ENCODE data around the gene MGRN1.

The MGRN1 gene

DNA sequence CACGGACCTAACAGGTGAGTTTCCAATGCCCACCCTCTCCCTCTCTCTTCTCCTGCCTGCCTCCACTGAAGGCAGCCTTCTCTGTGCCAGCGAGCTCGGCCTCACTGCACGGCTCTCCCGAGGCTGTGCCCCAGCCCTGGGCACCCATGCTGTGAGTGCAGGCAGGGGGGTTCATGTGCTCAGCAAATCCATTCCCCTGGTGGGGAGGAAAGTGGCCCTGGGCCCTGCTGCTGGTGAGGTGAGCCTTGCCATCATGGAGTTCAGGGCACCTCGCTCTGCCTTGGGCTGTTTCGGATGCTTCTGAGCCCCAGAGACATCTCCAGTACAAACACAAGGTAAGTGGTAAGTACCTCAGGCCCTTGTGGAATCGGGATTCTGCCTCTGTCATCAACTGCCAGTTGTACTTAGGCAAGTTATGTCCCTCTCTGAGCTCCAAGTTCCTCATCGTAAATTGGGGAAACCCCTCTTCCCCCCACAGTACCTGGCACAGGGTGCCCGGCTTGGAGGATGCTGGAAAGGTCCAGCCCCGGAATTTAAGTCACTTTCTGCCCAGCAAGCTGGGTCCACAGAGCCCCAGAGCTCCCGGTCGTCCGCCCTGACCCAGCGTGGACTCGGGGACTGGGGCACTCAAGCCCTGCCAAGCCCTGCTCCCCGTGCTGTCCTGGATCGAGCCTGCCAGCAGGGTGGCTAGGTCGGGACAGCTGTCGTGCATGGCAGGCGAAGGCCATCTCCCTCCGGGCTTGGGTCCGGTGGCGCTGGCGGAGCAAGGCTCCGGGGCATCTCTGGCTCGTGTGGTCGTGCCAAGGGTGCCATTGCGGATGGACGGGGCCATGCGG is 68.1 kb downstream of the MGRN1 start:
- H3K27ac ChIP-seq = no peak overlapping the region
- H3K9me3 ChIP-seq (ENCODE audit: low read depth, low read length) = no peaks in the 10 kb centered on the region
- H3K4me3 ChIP-seq = peak overlapping the region; percentile 94
- TF ChIP-seq EZH2 (IDR thresholded peaks at IDR 0.05) (no peak), FOXP2 (optimal IDR thresholded peaks at IDR 0.05; ENCODE audit: control extremely low read depth, extremely low read length, insufficient read depth) (no peak), POLR2AphosphoS5 (IDR thresholded peaks at IDR 0.05; ENCODE audit: borderline replicate concordance, low read depth, low read length) (no peak)
- no peak for DNase-seq (ENCODE audit: low read depth, low spot score)
- peak overlapping the region; percentile 63 for H3K9ac ChIP-seq (ENCODE audit: insufficient read length)
- peaks cover 13% of the 10 kb centered on the region; the same call in 1 of the 2 replicates for H3K36me3 ChIP-seq (ENCODE audit: insufficient read depth, low read length)

DNA sequence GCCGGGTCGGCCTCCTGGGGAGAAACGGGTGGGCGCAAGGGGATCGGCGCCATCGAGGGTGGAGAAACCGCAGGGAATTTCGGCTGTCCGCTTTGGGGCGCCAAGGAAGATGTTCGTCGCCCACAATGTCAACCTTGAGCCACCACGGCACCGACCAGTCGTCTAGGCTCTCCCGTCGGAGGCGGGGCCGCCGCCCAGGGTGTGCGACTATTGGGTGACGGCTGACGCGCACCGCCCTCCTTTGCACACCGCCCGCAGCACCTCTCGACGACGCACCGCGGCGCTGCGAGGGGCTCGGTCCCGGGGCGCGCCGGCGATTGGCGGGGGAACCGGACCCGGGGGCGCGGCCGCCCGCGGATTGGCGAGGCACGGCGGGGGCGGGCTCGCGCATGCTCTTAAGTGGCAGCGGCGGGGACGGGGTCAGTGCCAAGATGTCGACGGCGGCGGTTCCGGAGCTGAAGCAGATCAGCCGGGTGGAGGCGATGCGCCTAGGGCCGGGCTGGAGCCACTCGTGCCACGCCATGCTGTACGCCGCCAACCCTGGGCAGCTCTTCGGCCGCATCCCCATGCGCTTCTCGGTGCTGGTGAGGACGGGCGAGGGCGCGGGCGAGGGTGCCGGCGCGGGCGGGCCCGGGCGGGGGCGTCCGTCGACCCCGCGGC is 68.8 kb downstream of the MGRN1 start, which contains the start of gene NUDT16L1:
Gene NUDT16L1 (plus strand): TSS at position 267 of the 660 bp plus-strand sequence. CDS start 165 bp downstream, at position 432.
- Histone ChIP-seq H3K4me3 (peak within 1 kb of the TSS; percentile 94), H3K36me3 (ENCODE audit: insufficient read depth, low read length) (peaks cover 15% of the 10 kb centered on the region; the same call in 1 of the 2 replicates), H3K27ac (no peak within 1 kb of the TSS; the same call in 1 of the 2 replicates), H3K9me3 (ENCODE audit: low read depth, low read length) (no peaks in the 10 kb centered on the region), H3K9ac (ENCODE audit: insufficient read length) (peak within 1 kb of the TSS; percentile 84)
- peak; percentile 83 for TF ChIP-seq POLR2AphosphoS5 (IDR thresholded peaks at IDR 0.05; ENCODE audit: borderline replicate concordance, low read depth, low read length)
- peak; percentile 20 for TF ChIP-seq FOXP2 (optimal IDR thresholded peaks at IDR 0.05; ENCODE audit: control extremely low read depth, extremely low read length, insufficient read depth)
- TF ChIP-seq EZH2 (IDR thresholded peaks at IDR 0.05) = no peak
- peak; percentile 14 for DNase-seq (ENCODE audit: low read depth, low spot score)

DNA sequence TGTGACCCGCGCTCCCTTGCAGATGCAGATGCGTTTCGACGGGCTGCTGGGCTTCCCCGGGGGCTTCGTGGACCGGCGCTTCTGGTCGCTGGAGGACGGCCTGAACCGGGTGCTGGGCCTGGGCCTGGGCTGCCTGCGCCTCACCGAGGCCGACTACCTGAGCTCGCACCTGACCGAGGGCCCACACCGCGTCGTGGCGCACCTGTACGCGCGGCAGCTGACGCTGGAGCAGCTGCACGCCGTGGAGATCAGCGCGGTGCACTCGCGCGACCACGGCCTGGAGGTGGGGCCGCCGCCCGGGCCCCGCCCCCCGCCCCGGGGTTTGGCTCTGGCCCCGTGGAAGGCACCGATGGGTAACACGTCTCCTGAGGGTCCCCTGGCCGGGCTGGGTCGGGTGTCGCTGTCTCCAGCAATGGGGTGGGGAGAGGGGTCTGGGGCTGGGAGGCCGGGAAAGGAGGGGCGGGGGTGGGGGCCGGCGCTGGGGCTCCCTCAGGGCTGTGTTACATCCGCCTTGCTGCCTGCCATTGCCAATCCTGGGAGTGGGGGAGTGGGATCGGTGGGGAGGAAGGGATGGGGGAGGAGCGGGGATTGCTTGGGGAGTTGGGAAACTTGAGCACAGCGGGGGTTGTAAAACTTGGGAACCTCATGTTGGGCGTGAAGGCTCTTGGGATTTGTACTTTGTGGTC is 69.5 kb downstream of the MGRN1 start:
- TF ChIP-seq EZH2 (IDR thresholded peaks at IDR 0.05) (no peak), POLR2AphosphoS5 (IDR thresholded peaks at IDR 0.05; ENCODE audit: borderline replicate concordance, low read depth, low read length) (no peak), FOXP2 (optimal IDR thresholded peaks at IDR 0.05; ENCODE audit: control extremely low read depth, extremely low read length, insufficient read depth) (no peak)
- Histone ChIP-seq H3K36me3 (ENCODE audit: insufficient read depth, low read length) (peaks cover 19% of the 10 kb centered on the region; the same call in 1 of the 2 replicates), H3K27ac (no peak overlapping the region; the same call in 1 of the 2 replicates), H3K9ac (ENCODE audit: insufficient read length) (peak overlapping the region; percentile 84), H3K9me3 (ENCODE audit: low read depth, low read length) (no peaks in the 10 kb centered on the region), H3K4me3 (peak overlapping the region; percentile 94)
- no peak for DNase-seq (ENCODE audit: low read depth, low spot score)

DNA sequence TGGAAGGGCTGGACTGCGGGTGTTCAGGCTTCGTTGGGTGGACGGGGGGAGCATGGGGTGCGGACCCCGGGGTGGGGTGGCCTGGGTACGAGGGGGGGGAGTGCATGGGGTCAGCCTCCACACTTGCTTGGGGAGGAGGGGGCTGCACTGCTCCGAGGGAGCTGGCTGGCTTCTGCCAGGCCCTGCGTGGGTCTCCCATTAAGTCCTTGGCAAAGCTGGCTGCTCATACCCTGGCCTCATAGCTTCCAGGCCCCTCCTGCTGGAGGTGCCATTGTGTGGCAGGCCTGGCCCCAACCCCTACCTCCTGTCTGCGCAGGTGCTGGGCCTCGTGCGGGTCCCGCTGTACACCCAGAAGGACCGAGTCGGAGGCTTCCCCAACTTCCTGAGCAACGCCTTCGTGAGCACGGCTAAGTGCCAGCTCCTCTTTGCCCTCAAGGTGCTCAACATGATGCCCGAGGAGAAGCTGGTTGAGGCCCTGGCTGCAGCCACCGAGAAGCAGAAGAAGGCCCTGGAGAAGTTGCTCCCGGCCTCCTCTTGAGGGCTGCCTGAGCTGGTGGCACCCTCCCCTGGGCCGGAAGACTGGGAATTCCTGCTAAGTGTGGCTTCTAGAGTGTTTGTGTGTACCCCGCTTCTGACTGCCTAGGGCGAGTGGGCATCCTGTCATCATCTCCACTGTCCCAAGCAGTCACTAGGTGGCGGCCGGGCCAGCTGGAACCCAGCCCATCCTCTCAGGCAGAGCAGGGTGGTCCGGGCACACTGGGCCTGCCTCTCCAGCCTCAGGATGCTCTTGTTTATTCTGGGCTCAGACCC is 70.2 kb downstream of the MGRN1 start:
- peaks cover 22% of the 10 kb centered on the region; the same call in 1 of the 2 replicates for H3K36me3 ChIP-seq (ENCODE audit: insufficient read depth, low read length)
- no peaks in the 10 kb centered on the region for H3K9me3 ChIP-seq (ENCODE audit: low read depth, low read length)
- H3K27ac ChIP-seq = 0 out of 2 replicates have a peak overlapping the region, but pooled peaks have one; percentile 6
- TF ChIP-seq FOXP2 (optimal IDR thresholded peaks at IDR 0.05; ENCODE audit: control extremely low read depth, extremely low read length, insufficient read depth) (no peak), POLR2AphosphoS5 (IDR thresholded peaks at IDR 0.05; ENCODE audit: borderline replicate concordance, low read depth, low read length) (no peak), EZH2 (IDR thresholded peaks at IDR 0.05) (no peak)
- peak overlapping the region; percentile 94 for H3K4me3 ChIP-seq
- no peak for DNase-seq (ENCODE audit: low read depth, low spot score)
- no peak overlapping the region for H3K9ac ChIP-seq (ENCODE audit: insufficient read length)

DNA sequence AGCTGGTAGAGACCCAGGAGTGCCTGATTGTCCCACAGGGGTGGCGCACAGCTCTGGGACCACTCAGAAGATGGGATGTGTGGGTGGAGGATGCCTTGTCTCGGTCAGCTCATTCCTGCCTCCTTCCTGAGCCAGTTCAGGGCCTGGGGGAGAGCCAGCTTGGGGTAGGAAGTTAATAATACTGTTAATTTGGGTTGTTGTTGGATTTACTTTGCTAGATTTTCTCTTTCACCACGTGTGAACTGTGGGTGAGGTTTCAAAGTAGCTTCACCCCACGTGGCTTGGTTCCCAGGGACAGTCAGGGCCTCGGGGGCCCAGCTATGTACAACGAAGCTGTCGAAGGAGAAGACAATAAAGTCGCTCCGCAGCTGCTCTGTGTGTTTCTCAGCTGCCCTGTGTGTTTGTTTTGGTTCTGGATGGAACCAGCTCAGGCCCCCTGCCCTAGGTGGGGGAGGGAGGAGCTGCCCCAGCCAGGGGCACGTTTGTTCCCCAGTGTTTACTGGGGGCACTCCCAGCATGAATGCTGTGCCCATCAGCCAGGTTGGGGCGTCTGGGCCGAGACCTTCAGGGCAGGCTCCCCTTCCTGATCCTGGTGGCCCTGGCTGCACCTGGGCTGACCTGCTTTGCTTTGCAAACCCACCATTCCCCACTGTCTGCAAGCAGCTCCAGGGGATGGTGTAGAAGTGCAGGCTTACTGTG is 71.0 kb downstream of the MGRN1 start:
- DNase-seq (ENCODE audit: low read depth, low spot score) = no peak
- Histone ChIP-seq H3K27ac (0 out of 2 replicates have a peak overlapping the region, but pooled peaks have one; percentile 6), H3K9ac (ENCODE audit: insufficient read length) (no peak overlapping the region), H3K36me3 (ENCODE audit: insufficient read depth, low read length) (peaks cover 22% of the 10 kb centered on the region; the same call in 1 of the 2 replicates), H3K9me3 (ENCODE audit: low read depth, low read length) (no peaks in the 10 kb centered on the region), H3K4me3 (no peak overlapping the region)
- TF ChIP-seq POLR2AphosphoS5 (IDR thresholded peaks at IDR 0.05; ENCODE audit: borderline replicate concordance, low read depth, low read length) (no peak), FOXP2 (optimal IDR thresholded peaks at IDR 0.05; ENCODE audit: control extremely low read depth, extremely low read length, insufficient read depth) (no peak), EZH2 (IDR thresholded peaks at IDR 0.05) (no peak)

DNA sequence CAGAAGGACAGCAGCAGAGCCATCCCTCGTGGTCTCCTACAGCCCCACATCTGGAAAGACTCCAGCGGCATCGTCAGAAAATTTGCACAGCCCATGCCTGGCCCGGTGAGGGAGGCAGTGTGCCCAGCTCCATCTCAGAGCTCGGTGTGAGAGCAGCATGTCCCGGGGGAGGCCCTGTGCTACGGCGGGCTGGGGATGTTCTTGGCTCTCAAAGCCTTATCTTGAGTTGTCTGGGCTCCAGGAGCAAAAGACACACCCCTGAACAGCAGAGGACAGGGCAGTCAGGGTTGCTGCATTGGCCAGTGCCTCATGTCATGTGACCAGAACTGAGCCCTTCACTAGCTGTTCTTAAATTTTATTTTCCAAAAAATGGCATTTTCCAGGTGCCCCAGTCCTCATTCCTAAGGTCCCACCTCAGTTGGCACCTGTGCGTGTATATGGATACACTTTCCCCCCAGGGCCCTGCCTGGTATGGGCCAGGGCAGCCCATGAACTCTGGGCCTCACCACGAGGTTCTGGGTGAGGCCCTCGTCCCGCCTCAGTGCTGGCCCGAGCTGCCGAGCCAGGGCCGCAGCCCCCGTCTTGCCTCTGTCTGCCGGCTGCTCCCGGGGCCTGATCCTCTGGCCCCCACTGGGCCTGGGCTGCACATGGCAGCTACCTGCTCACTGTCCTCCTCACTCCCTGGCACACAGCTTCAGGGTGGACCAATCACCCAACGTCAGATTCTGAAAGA is 71.7 kb downstream of the MGRN1 start:
- peaks cover 22% of the 10 kb centered on the region; the same call in 1 of the 2 replicates for H3K36me3 ChIP-seq (ENCODE audit: insufficient read depth, low read length)
- DNase-seq (ENCODE audit: low read depth, low spot score) = no peak
- H3K9ac ChIP-seq (ENCODE audit: insufficient read length) = no peak overlapping the region
- no peak overlapping the region for H3K4me3 ChIP-seq
- no peak overlapping the region for H3K27ac ChIP-seq
- no peaks in the 10 kb centered on the region for H3K9me3 ChIP-seq (ENCODE audit: low read depth, low read length)
- TF ChIP-seq FOXP2 (optimal IDR thresholded peaks at IDR 0.05; ENCODE audit: control extremely low read depth, extremely low read length, insufficient read depth) = no peak
- no peak for TF ChIP-seq EZH2 (IDR thresholded peaks at IDR 0.05)
- no peak for TF ChIP-seq POLR2AphosphoS5 (IDR thresholded peaks at IDR 0.05; ENCODE audit: borderline replicate concordance, low read depth, low read length)
